Right lobe of liver (tissue), 6 donors: ENCODE measurements around the gene CACNA2D3. TPM values are rescaled to one million over a fixed set of nuclear protein-coding genes. Genes with fewer than 3 reads are reported as not detected.

Source experiments
- ATAC-seq, 4 donors: fragments of 200-7000 bp; cut with Tn5 transposase; one replicate each; pipeline ENCODE4 v1.9.1; 2020; ENCODE audit warnings: mild to moderate bottlenecking in 4 of 4, moderate library complexity in 4 of 4
- DNase-seq, 3 donors: peaks; one replicate each; pipeline ENCODE4 v3.0.0-alpha.2; 2020
- H3K27ac ChIP-seq, 3 donors: fragments of 200-600 bp; one replicate each; pipeline ENCODE4 v1.8.0; 2022
- H3K27me3 ChIP-seq, 2 donors: fragments of 200-600 bp; one replicate each; pipeline ENCODE4 v1.8.0; 2022
- H3K36me3 ChIP-seq, 4 donors: fragments of 200-600 bp; sonication (generic) in 1 of 4; one replicate each; pipeline versions ENCODE4 v1.5.1 to v1.8.0; 2017 to 2022; ENCODE audit warnings: control low read depth in 1 of 4
- H3K4me1 ChIP-seq, 4 donors: fragments of 200-600 bp; sonication (generic) in 1 of 4; one replicate each; pipeline versions ENCODE4 v1.5.1 to v1.8.0; 2017 to 2022; ENCODE audit warnings: control low read depth in 1 of 4
- H3K4me3 ChIP-seq, 3 donors: fragments of 200-600 bp; one replicate each; pipeline ENCODE4 v1.8.0; 2022
- H3K9me3 ChIP-seq, 4 donors: fragments of 200-600 bp; sonication (generic) in 1 of 4; one replicate each; pipeline versions ENCODE4 v1.5.1 to v1.8.0; 2017 to 2022; ENCODE audit warnings: control low read depth in 1 of 4
- CTCF ChIP-seq, 4 donors: fragments of 200-600 bp in 3 of 4; fragments of 450-650 bp in 1 of 4; IDR thresholded peaks; one replicate each; pipeline versions ENCODE4 v1.5.1 to v1.8.0; 2016 to 2022; ENCODE audit warnings: antibody characterized with exemption in 4 of 4, mild to moderate bottlenecking in 2 of 4
- POLR2A ChIP-seq: fragments of 450-650 bp; IDR thresholded peaks from one replicate; pipeline ENCODE4 v1.6.1; 2017; ENCODE audit warnings: antibody characterized with exemption, mild to moderate bottlenecking
- WGBS: methylation state at CpG from one replicate; pipeline ENCODE4 v1.1.6; 2018; ENCODE audit warnings: low coverage, low lambda C conversion rate; ENCODE audit not compliant: insufficient coverage; ENCODE audit errors: missing lambda C conversion rate; 5-methylcytosine and 5-hydroxymethylcytosine counted together
- intact Hi-C, 2 donors: fragments of 100-400 bp; cut with DNase I; formaldehyde crosslinking; loops; one replicate each; pipeline versions ENCODE4 v1.11.2 to v1.14.1; 2022
- total RNA-seq, 6 experiments: library from RNA; depleted of rRNA in 2 of 6; stranded (reverse); fragments of >200 nt in 2 of 6; fragmentation: NEBNext Ultra II Directional in 3 of 6; extraction: Animal tissue kit (Norgen Biotek cat#: 25700) in 3 of 6; gene quantifications; one replicate each; pipeline versions ENCODE4 v1.1.0 to v1.2.4, GENCODE V29; 2016 to 2023
- donor health status: DM: no; HTN: yes; CAD: no.
- donor health status: DM: no; HTN: no; CAD: no.
- donor health status: DM: no; HTN: no; CAD: no.
- donor health status: DM: no; HTN: yes; CAD: no.
- donor health status: DM: no; HTN: yes; CAD: no.

CACNA2D3 gene
- total RNA-seq, 6 experiments from 2014 or later = 0.28 to 0.87 TPM; not detected in 4

GRCh38 chr3:54321520-54321919, 199.2 kb downstream of the CACNA2D3 start:
- DNase-seq (no peak), ATAC-seq (no peak)
- Histone ChIP-seq H3K27ac (no peak overlapping the region), H3K27me3 (no peaks in the 10 kb centered on the region), H3K9me3 (no peaks in the 10 kb centered on the region), H3K4me1 (peaks cover 0 to 17% (median 7%) of the 10 kb centered on the region in 4 donors), H3K4me3 (no peak overlapping the region), H3K36me3 (no peaks in the 10 kb centered on the region)
- intact Hi-C loops = no loop called here
- TF ChIP-seq CTCF (IDR thresholded peaks at IDR 0.05) = no peak
- no peak for TF ChIP-seq POLR2A
- WGBS = 52% methylated on average over 5 of the region's 5 CpGs

DNA sequence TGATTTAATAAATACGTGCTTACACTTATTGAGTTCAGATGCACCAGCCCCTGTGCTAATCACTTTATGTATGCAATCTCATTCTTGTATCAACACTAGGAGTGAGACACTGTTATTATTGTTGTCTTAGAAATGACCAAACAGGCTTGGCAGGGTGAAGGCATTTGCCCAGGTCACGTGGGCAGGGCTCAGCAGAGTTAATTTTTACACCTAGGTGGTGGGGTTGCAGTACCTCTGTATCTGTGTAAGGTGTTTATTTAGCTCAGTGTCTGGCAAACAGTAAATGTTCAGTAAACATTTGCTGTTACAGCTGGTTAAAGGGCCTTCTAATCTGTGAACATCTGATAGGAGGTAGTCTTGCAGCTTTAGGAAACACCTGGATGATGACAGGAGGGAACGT, 200.0 kb downstream of the CACNA2D3 start:
- intact Hi-C loops = no loop called here
- DNase-seq = peak; percentile 73 to 83 (median 80)
- H3K4me1 ChIP-seq = peaks cover 0 to 17% (median 7%) of the 10 kb centered on the region in 4 donors
- no peaks in the 10 kb centered on the region for H3K9me3 ChIP-seq
- ATAC-seq = peak; percentile 91 to 98 (median 97)
- H3K27ac ChIP-seq = no peak overlapping the region
- no peaks in the 10 kb centered on the region for H3K36me3 ChIP-seq
- H3K27me3 ChIP-seq = no peaks in the 10 kb centered on the region
- no peak overlapping the region for H3K4me3 ChIP-seq
- WGBS = 14% methylated on average over 3 of the region's 3 CpGs
- TF ChIP-seq POLR2A (no peak), CTCF (IDR thresholded peaks at IDR 0.05) (peak in 2 of 4 donors; percentile 7 to 9)

DNA sequence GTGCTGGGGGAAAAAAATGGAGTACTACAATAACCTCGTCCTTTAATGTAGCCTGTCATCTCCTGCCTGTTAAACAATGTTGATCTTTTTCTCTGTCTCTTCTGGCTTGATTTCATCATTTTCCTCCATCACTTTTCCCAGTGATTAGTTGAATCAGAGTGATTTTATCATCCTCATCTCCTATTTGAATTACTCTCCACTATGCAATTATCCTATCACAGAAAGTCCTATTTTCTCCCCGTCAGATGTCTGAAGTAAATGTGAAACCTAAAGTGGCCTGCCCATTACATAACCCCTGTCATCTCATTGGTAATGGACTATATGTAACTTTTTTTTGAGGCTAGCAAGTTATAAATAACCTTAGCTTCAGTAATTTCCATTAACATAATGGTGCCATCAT, 201.8 kb downstream of the CACNA2D3 start:
- TF ChIP-seq CTCF (IDR thresholded peaks at IDR 0.05) (no peak), POLR2A (no peak)
- Histone ChIP-seq H3K4me1 (peaks cover 0 to 17% (median 7%) of the 10 kb centered on the region in 4 donors), H3K27ac (no peak overlapping the region), H3K36me3 (no peaks in the 10 kb centered on the region), H3K4me3 (no peak overlapping the region), H3K9me3 (no peaks in the 10 kb centered on the region), H3K27me3 (no peaks in the 10 kb centered on the region)
- intact Hi-C loops = no loop called here
- 60% methylated on average over 2 of the region's 2 CpGs for WGBS
- ATAC-seq = no peak
- DNase-seq = no peak

DNA sequence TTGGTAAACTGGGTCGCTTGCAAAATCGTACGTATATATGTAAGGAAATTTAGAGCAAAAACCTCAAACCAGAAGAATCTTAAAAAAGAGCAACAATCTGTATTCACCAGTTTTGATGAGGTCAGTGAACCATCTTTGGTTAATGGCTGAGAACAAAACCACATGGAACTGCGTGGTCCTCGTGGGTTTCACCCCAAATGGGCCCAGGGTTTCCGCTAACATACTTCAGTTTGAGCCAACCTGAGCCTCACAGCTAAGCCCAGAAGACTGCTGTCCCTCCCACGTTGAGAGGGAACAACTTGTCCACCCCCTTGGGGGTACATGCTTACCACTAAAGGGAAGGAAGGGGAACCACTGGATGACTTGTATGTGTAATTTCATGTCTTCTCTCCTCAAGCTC, 204.6 kb downstream of the CACNA2D3 start:
- ATAC-seq (no peak), DNase-seq (no peak)
- Histone ChIP-seq H3K9me3 (no peaks in the 10 kb centered on the region), H3K4me1 (peaks cover 0 to 10% (median 5%) of the 10 kb centered on the region in 4 donors), H3K36me3 (no peaks in the 10 kb centered on the region), H3K27me3 (no peaks in the 10 kb centered on the region), H3K27ac (no peak overlapping the region), H3K4me3 (no peak overlapping the region)
- WGBS = 73% methylated on average over 6 of the region's 7 CpGs
- TF ChIP-seq CTCF (IDR thresholded peaks at IDR 0.05) (no peak), POLR2A (no peak)
- intact Hi-C loops = no loop called here

GRCh38 chr3:54331341-54331740, 209.0 kb downstream of the CACNA2D3 start:
- ATAC-seq = no peak
- intact Hi-C loops = no loop called here
- Histone ChIP-seq H3K9me3 (no peaks in the 10 kb centered on the region), H3K27me3 (no peaks in the 10 kb centered on the region), H3K4me1 (no peaks in the 10 kb centered on the region), H3K36me3 (no peaks in the 10 kb centered on the region), H3K27ac (no peak overlapping the region), H3K4me3 (no peak overlapping the region)
- no peak for DNase-seq
- TF ChIP-seq CTCF (IDR thresholded peaks at IDR 0.05) (no peak), POLR2A (no peak)
- 50% methylated on average over 2 of the region's 2 CpGs for WGBS
